SK-N-SH treated with all-trans-retinoic acid at 6 μM for 48 hours (cell line): ENCODE results near the gene MYOD1.

ENCODE experiments used
- ATAC-seq: fragments of 200-7000 bp; cut with Tn5 transposase; 3 replicates; pipeline ENCODE4 v1.9.1; 2020; ENCODE audit warnings: mild to moderate bottlenecking, moderate library complexity
- ARNTL ChIP-seq: fragments of 450-650 bp; formaldehyde crosslinking; IDR thresholded peaks from 2 replicates; pipeline ENCODE4 v1.5.0; 2020; ENCODE audit warnings: low read depth, mild to moderate bottlenecking, moderate library complexity, borderline replicate concordance
- CSDC2 ChIP-seq: fragments of 250-450 bp; sonication (Bioruptor Pico); IDR thresholded peaks from 2 replicates; pipeline ENCODE4 v1.5.0; 2020; ENCODE audit warnings: mild to moderate bottlenecking, moderate library complexity
- CSRNP3 ChIP-seq: fragments of 250-450 bp; sonication (Bioruptor Pico); IDR thresholded peaks from 2 replicates; pipeline ENCODE4 v1.5.1; 2021; ENCODE audit warnings: mild to moderate bottlenecking, moderate library complexity
- ESRRG ChIP-seq: fragments of 250-450 bp; sonication (Bioruptor Pico); IDR thresholded peaks from 2 replicates; pipeline ENCODE4 v1.6.1; 2021; ENCODE audit warnings: mild to moderate bottlenecking
- GLIS3 ChIP-seq: fragments of 250-450 bp; sonication (Bioruptor Pico); IDR thresholded peaks from 2 replicates; pipeline ENCODE4 v1.5.0; 2020; ENCODE audit warnings: mild to moderate bottlenecking, moderate library complexity
- ISL1 ChIP-seq: fragments of 250-450 bp; sonication (Bioruptor Pico); IDR thresholded peaks from 2 replicates; pipeline ENCODE4 v2.1.2; 2022; ENCODE audit warnings: mild to moderate bottlenecking, moderate library complexity
- OSR1 ChIP-seq: fragments of 250-450 bp; sonication (Bioruptor Pico); IDR thresholded peaks from 2 replicates; pipeline ENCODE4 v1.8.0; 2022; ENCODE audit warnings: moderate library complexity, mild to moderate bottlenecking, inconsistent platforms
- PATZ1 ChIP-seq: fragments of 250-450 bp; sonication (Bioruptor Pico); IDR thresholded peaks from 2 replicates; pipeline ENCODE4 v1.8.0; 2020; ENCODE audit warnings: mild to moderate bottlenecking, moderate library complexity, borderline replicate concordance
- RARB ChIP-seq: fragments of 250-450 bp; sonication (Bioruptor Pico); IDR thresholded peaks from 2 replicates; pipeline ENCODE4 v1.8.0; 2021; ENCODE audit warnings: mild to moderate bottlenecking, moderate library complexity
- SNAI2 ChIP-seq: fragments of 250-450 bp; sonication (Bioruptor Pico); IDR thresholded peaks from 2 replicates; pipeline ENCODE4 v1.5.0; 2020; ENCODE audit warnings: mild to moderate bottlenecking, moderate library complexity
- TCF4 ChIP-seq: fragments of 250-450 bp; sonication (Bioruptor Pico); IDR thresholded peaks from 2 replicates; pipeline ENCODE4 v1.8.0; 2021; ENCODE audit warnings: mild to moderate bottlenecking, moderate library complexity, borderline replicate concordance
- TOX ChIP-seq: fragments of 250-450 bp; sonication (Bioruptor Pico); IDR thresholded peaks from 2 replicates; pipeline ENCODE4 v1.8.0; 2021; ENCODE audit warnings: mild to moderate bottlenecking, moderate library complexity, borderline replicate concordance
- TSHZ2 ChIP-seq: fragments of 250-450 bp; sonication (Bioruptor Pico); IDR thresholded peaks from 2 replicates; pipeline ENCODE4 v1.5.0; 2020; ENCODE audit warnings: mild to moderate bottlenecking, moderate library complexity
- ZC3H10 ChIP-seq: fragments of 250-450 bp; sonication (Bioruptor Pico); IDR thresholded peaks from 2 replicates; pipeline ENCODE4 v1.5.1; 2021; ENCODE audit warnings: mild to moderate bottlenecking, moderate library complexity
- ZFP3 ChIP-seq: fragments of 250-450 bp; sonication (Bioruptor Pico); IDR thresholded peaks from 2 replicates; pipeline ENCODE4 v1.5.0; 2020; ENCODE audit warnings: mild to moderate bottlenecking, moderate library complexity
- ZNF70 ChIP-seq: fragments of 450-650 bp; formaldehyde crosslinking; IDR thresholded peaks from 2 replicates; pipeline ENCODE4 v1.5.0; 2020; ENCODE audit warnings: mild to moderate bottlenecking, moderate library complexity
- ZNF8 ChIP-seq: fragments of 450-650 bp; formaldehyde crosslinking; IDR thresholded peaks from 2 replicates; pipeline ENCODE4 v1.5.0; 2020; ENCODE audit warnings: mild to moderate bottlenecking, moderate library complexity
- TF ChIP-seq, protein P1 (sequence below): fragments of 250-450 bp; sonication (Bioruptor Pico); IDR thresholded peaks from 2 replicates; pipeline ENCODE4 v1.5.1; 2020; ENCODE audit warnings: low read depth, mild to moderate bottlenecking, moderate library complexity

The MYOD1 gene

GRCh38 chr11:17738151-17738973, 19.0 kb downstream of the MYOD1 start:
- ATAC-seq: no peak
- TF ChIP-seq CSRNP3 (CRISPR knock-in tag) (no peak), ZNF8 (CRISPR knock-in tag) (no peak), PATZ1 (CRISPR knock-in tag) (no peak), ZFP3 (CRISPR knock-in tag) (no peak), OSR1 (CRISPR knock-in tag) (no peak), ISL1 (CRISPR knock-in tag) (no peak), ZNF70 (no peak), RARB (CRISPR knock-in tag) (no peak), ESRRG (CRISPR knock-in tag) (no peak), CSDC2 (CRISPR knock-in tag) (no peak)
- TF ChIP-seq, protein P1, sequence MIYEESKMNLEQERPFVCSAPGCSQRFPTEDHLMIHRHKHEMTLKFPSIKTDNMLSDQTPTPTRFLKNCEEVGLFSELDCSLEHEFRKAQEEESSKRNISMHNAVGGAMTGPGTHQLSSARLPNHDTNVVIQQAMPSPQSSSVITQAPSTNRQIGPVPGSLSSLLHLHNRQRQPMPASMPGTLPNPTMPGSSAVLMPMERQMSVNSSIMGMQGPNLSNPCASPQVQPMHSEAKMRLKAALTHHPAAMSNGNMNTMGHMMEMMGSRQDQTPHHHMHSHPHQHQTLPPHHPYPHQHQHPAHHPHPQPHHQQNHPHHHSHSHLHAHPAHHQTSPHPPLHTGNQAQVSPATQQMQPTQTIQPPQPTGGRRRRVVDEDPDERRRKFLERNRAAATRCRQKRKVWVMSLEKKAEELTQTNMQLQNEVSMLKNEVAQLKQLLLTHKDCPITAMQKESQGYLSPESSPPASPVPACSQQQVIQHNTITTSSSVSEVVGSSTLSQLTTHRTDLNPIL: no peak

DNA sequence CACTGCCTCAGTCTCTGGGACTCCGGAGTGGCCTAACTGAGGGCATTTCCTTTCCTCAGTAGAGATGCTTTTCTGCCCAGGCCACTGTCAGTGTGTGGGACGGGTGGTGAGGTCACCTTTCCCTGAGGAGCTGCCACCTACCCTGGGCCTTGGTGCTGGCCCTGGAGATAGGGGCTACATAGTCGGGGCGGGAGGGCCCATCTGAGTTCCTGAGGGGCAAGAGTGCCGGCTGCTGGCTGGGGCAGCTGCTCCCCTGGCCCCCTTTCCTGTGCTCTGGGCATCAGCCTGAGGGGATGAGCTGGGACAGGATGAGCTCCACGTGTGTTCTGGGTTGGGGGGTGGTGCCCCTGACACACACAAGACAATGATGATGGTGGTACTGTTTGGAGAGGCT, 20.6 kb downstream of the MYOD1 start:
- ATAC-seq: no peak
- TF ChIP-seq ARNTL (no peak), ZNF8 (CRISPR knock-in tag) (no peak), ZFP3 (CRISPR knock-in tag) (no peak), TSHZ2 (CRISPR knock-in tag) (no peak), RARB (CRISPR knock-in tag) (no peak), TOX (no peak), CSDC2 (CRISPR knock-in tag) (no peak), ESRRG (CRISPR knock-in tag) (no peak), TCF4 (CRISPR knock-in tag) (no peak), ZNF70 (no peak)

DNA sequence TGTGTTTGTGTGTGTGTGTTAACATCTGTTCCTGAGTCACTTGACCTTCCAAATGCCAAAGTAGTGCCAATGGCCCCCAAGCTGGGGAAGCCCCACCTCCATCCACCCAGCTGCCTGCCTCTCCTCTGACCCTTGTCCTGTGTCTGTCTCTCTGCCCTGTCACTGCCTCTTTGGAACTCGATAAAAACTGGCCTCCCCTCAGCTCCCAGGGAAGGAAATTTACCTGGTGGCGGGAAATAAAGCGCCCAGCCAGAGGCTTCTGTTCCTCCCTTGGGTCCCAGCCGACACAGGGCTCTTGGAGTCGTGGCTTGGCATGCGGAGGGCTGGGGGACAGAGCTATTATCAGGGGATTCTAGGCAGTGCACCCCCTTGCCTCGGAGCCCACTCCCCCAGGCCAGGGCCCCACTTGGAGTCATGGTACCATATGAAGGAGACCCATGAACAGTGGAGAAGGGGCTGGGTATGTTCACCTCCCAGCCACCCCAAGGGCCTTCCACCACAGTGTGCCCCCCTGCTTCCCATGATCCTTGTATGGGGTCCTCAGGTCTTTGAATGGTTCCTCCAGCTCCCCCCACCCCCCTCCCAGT, 21.4 kb downstream of the MYOD1 start:
- TF ChIP-seq ARNTL (no peak), GLIS3 (CRISPR knock-in tag) (no peak), ZC3H10 (CRISPR knock-in tag) (no peak), TCF4 (CRISPR knock-in tag) (no peak)
- TF ChIP-seq, all 23 proteins: peak for 0
- no peak for ATAC-seq

GRCh38 chr11:17741487-17741886, 22.1 kb downstream of the MYOD1 start:
- ATAC-seq: no peak
- TF ChIP-seq SNAI2 (CRISPR knock-in tag) (no peak), CSRNP3 (CRISPR knock-in tag) (no peak), CSDC2 (CRISPR knock-in tag) (no peak), ISL1 (CRISPR knock-in tag) (no peak), ZC3H10 (CRISPR knock-in tag) (no peak), TCF4 (CRISPR knock-in tag) (no peak), ZFP3 (CRISPR knock-in tag) (no peak), ZNF8 (CRISPR knock-in tag) (no peak), PATZ1 (CRISPR knock-in tag) (no peak)
- TF ChIP-seq, protein P1: no peak
